Measurements from ENCODE around the gene ATIC. TPM values are rescaled to one million over a fixed set of nuclear protein-coding genes. Genes with fewer than 3 reads are reported as not detected.

Gene ATIC
- total RNA-seq (75.9 TPM), polyA plus RNA-seq (ENCODE audit: insufficient read depth, low read depth, low replicate concordance) (101 TPM)
- long read RNA-seq, donor 1, transcript ATIC-201 (16 exons, 2,213 nt): major isoform, 7 of 13 reads
- long read RNA-seq, donor 1, partial matches to known transcripts: 0 of 13 reads
- long read RNA-seq, donor 1, other reads (novel, unspliced or antisense): 0 of 13 reads
- long read RNA-seq, donor 2, transcript ATIC-201 (16 exons, 2,213 nt): major isoform, 19 of 22 reads
- long read RNA-seq, donor 2, partial matches to known transcripts: 0 of 22 reads
- long read RNA-seq, donor 2, other reads (novel, unspliced or antisense): 0 of 22 reads
- long read RNA-seq, donor 3, transcript ATIC-201 (16 exons, 2,213 nt): major isoform, 11 of 16 reads
- long read RNA-seq, donor 3, partial matches to known transcripts: 0 of 16 reads
- long read RNA-seq, donor 3, other reads (novel, unspliced or antisense): 0 of 16 reads
- long read RNA-seq, donor 4, transcript ATIC-201 (16 exons, 2,213 nt): major isoform, 10 of 11 reads
- long read RNA-seq, donor 4, partial matches to known transcripts: 0 of 11 reads
- long read RNA-seq, donor 4, other reads (novel, unspliced or antisense): 0 of 11 reads
- long read RNA-seq, donor 5, partial matches to known transcripts: 0 of 2 reads
- long read RNA-seq, donor 5, other reads (novel, unspliced or antisense): 0 of 2 reads
- long read RNA-seq, donor 6, transcript ATIC-201 (16 exons, 2,213 nt): major isoform, 12 of 15 reads
- long read RNA-seq, donor 6, partial matches to known transcripts: 0 of 15 reads
- long read RNA-seq, donor 6, other reads (novel, unspliced or antisense): 0 of 15 reads
- long read RNA-seq, donor 7, transcript ATIC-201 (16 exons, 2,213 nt): major isoform, 38 of 64 reads
- long read RNA-seq, donor 7, transcript ATIC-205 (15 exons, 2,275 nt): minor isoform, 7 of 64 reads
- long read RNA-seq, donor 7, partial matches to known transcripts: 13 of 64 reads
- long read RNA-seq, donor 7, other reads (novel, unspliced or antisense): 4 of 64 reads
- long read RNA-seq, donor 8, transcript ATIC-201 (16 exons, 2,213 nt): major isoform, 6 of 8 reads
- long read RNA-seq, donor 8, partial matches to known transcripts: 0 of 8 reads
- long read RNA-seq, donor 8, other reads (novel, unspliced or antisense): 0 of 8 reads
- long read RNA-seq, donor 9, partial matches to known transcripts: 0 of 4 reads
- long read RNA-seq, donor 9, other reads (novel, unspliced or antisense): 0 of 4 reads
- long read RNA-seq, donor 10, transcript ATIC-201 (16 exons, 2,213 nt): major isoform, 15 of 18 reads
- long read RNA-seq, donor 10, partial matches to known transcripts: 0 of 18 reads
- long read RNA-seq, donor 10, other reads (novel, unspliced or antisense): 0 of 18 reads

DNA sequence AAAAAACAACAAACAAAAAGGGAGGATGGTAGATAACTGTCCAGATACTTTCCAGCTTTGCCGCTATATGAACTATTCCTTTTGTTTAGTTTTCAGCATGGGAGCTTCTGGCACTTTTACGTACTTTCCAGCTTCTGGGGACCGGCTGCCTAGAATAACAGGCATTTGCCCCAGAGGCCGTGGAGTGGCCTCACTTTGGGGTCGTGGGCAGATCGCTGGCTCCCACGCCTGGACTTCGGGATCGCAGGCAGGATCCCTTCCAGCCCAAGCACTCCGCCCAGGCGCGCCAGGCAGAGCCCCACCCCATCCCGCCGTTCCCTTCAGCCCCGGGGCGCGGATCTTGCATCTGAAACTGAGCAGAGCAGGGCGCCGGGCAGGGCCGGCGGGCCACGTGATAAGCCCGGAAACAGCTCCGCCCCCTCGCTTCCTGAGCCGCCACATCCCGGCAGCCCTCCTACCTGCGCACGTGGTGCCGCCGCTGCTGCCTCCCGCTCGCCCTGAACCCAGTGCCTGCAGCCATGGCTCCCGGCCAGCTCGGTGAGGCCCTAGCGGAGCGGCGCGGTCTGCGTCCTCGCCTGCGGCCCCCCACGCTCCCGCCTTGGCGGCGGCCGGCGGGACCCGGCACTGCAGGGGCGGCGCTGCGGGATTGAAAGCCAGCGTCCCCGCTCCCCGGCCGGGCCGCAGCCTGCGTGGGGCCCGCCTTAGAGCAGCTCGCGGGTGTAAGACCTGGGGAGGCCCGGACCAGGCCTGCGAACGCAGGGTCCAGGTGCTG lies at the start of gene ATIC:
Gene ATIC (plus strand): TSS at position 435 of the 772 bp plus-strand sequence. CDS start 84 bp downstream, at position 519.
- FAIRE-seq: no peak
- peak within 1 kb of the TSS; percentile 86 to 95 (median 87) for H3K4me3 ChIP-seq (ENCODE audit: low read length in 3 of 3)
- peak; percentile 93 to 98 (median 95) for DNase-seq
- intact Hi-C loops (cut with DNase I): no loop called here
- H3K27ac ChIP-seq (ENCODE audit: low read depth in 2 of 2, low read length in 2 of 2): peak within 1 kb of the TSS; percentile 71 to 83
- H3K4me1 ChIP-seq (ENCODE audit: control insufficient read depth in 2 of 3, insufficient read depth in 2 of 3, low read depth in 1 of 3, low read length in 3 of 3): peaks cover 0 to 6% (median 5%) of the 10 kb centered on the region in 3 donors
- H3K9ac ChIP-seq (ENCODE audit: low read length in 3 of 3): peak within 1 kb of the TSS; percentile 70 to 85 (median 80)
- H3K9me3 ChIP-seq (ENCODE audit: control insufficient read depth in 2 of 3, insufficient read depth in 1 of 3, low read length in 3 of 3): no peaks in the 10 kb centered on the region
- no peaks in the 10 kb centered on the region for H3K27me3 ChIP-seq (ENCODE audit: control insufficient read depth, insufficient read depth, low read length)
- no peaks in the 10 kb centered on the region for H3K36me3 ChIP-seq (ENCODE audit: control insufficient read depth in 2 of 3, insufficient read depth in 3 of 3, low read length in 3 of 3)
- TF ChIP-seq, protein P1, sequence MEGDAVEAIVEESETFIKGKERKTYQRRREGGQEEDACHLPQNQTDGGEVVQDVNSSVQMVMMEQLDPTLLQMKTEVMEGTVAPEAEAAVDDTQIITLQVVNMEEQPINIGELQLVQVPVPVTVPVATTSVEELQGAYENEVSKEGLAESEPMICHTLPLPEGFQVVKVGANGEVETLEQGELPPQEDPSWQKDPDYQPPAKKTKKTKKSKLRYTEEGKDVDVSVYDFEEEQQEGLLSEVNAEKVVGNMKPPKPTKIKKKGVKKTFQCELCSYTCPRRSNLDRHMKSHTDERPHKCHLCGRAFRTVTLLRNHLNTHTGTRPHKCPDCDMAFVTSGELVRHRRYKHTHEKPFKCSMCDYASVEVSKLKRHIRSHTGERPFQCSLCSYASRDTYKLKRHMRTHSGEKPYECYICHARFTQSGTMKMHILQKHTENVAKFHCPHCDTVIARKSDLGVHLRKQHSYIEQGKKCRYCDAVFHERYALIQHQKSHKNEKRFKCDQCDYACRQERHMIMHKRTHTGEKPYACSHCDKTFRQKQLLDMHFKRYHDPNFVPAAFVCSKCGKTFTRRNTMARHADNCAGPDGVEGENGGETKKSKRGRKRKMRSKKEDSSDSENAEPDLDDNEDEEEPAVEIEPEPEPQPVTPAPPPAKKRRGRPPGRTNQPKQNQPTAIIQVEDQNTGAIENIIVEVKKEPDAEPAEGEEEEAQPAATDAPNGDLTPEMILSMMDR (IDR thresholded peaks at IDR 0.05; ENCODE audit: borderline replicate concordance, extremely low read depth, insufficient read depth): peak; percentile 1

DNA sequence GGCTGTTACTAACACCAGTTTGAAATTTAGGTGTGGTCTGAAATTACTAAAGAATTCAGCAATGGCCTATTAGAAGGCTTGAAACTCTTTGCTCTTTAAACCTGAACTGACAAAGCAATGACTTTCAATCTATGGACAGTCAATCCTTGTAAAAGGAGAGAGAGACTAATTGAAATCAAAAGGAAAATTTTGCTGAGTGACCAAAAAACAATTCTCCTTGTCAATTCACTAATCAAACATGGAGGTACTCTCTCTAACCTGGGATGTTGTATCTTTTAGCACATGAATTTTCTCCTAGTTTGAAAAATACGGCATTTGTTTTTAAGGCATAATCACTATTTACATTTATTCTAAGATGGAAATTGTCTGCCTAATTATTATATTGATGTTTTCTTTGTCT lies 49.6 kb upstream of the ATIC start:
- intact Hi-C loops (cut with DNase I): no loop called here
- no peaks in the 10 kb centered on the region for H3K36me3 ChIP-seq (ENCODE audit: control insufficient read depth in 2 of 3, insufficient read depth in 3 of 3, low read length in 3 of 3)
- H3K9ac ChIP-seq (ENCODE audit: low read length in 3 of 3): no peak overlapping the region
- FAIRE-seq: no peak
- H3K4me1 ChIP-seq (ENCODE audit: control insufficient read depth in 2 of 3, insufficient read depth in 2 of 3, low read depth in 1 of 3, low read length in 3 of 3): no peaks in the 10 kb centered on the region
- no peak overlapping the region for H3K27ac ChIP-seq (ENCODE audit: low read depth in 2 of 2, low read length in 2 of 2)
- no peak overlapping the region for H3K4me3 ChIP-seq (ENCODE audit: low read length in 3 of 3)
- H3K27me3 ChIP-seq (ENCODE audit: control insufficient read depth, insufficient read depth, low read length): no peaks in the 10 kb centered on the region
- TF ChIP-seq, protein P1 (IDR thresholded peaks at IDR 0.05; ENCODE audit: borderline replicate concordance, extremely low read depth, insufficient read depth): no peak
- no peak for DNase-seq
- H3K9me3 ChIP-seq (ENCODE audit: control insufficient read depth in 2 of 3, insufficient read depth in 1 of 3, low read length in 3 of 3): no peaks in the 10 kb centered on the region

- intact Hi-C loops (cut with DNase I): no loop called here
- Histone ChIP-seq H3K36me3 (ENCODE audit: control insufficient read depth in 2 of 3, insufficient read depth in 3 of 3, low read length in 3 of 3) (no peaks in the 10 kb centered on the region), H3K4me3 (ENCODE audit: low read length in 3 of 3) (no peak overlapping the region), H3K9me3 (ENCODE audit: control insufficient read depth in 2 of 3, insufficient read depth in 1 of 3, low read length in 3 of 3) (no peaks in the 10 kb centered on the region), H3K9ac (ENCODE audit: low read length in 3 of 3) (no peak overlapping the region), H3K4me1 (ENCODE audit: control insufficient read depth in 2 of 3, insufficient read depth in 2 of 3, low read depth in 1 of 3, low read length in 3 of 3) (no peaks in the 10 kb centered on the region), H3K27me3 (ENCODE audit: control insufficient read depth, insufficient read depth, low read length) (no peaks in the 10 kb centered on the region), H3K27ac (ENCODE audit: low read depth in 2 of 2, low read length in 2 of 2) (no peak overlapping the region)
- TF ChIP-seq, protein P1 (IDR thresholded peaks at IDR 0.05; ENCODE audit: borderline replicate concordance, extremely low read depth, insufficient read depth): no peak
- FAIRE-seq (no peak), DNase-seq (no peak)
Measured at GRCh38 chr2:215262741-215263362, 49.0 kb upstream of the ATIC start.

All from kidney (tissue), 22 donors.